HEK293 (cell line): ENCODE results near the gene SQOR.

Source experiments
- BCL11B ChIP-seq: fragments of 450-650 bp; formaldehyde crosslinking; IDR thresholded peaks from 2 replicates; pipeline ENCODE4 v1.5.1; 2016; ENCODE audit warnings: low read depth, missing biosample characterization, missing genetic modification characterization
- ELK4 ChIP-seq: IDR thresholded peaks from 2 replicates; pipeline ENCODE4 v1.6.1; 2011; ENCODE audit warnings: mild to moderate bottlenecking, low read depth, low read length, borderline replicate concordance
- GLIS2 ChIP-seq: fragments of 450-650 bp; formaldehyde crosslinking; IDR thresholded peaks from 2 replicates; pipeline ENCODE4 v1.5.1; 2016; ENCODE audit warnings: missing biosample characterization, missing genetic modification characterization
- KLF10 ChIP-seq: fragments of 450-650 bp; IDR thresholded peaks from 2 replicates; pipeline ENCODE4 v1.5.1; 2018; ENCODE audit warnings: missing biosample characterization, mild to moderate bottlenecking, missing genetic modification characterization
- KLF16 ChIP-seq: fragments of 450-650 bp; formaldehyde crosslinking; IDR thresholded peaks from 2 replicates; pipeline ENCODE4 v1.5.1; 2017; ENCODE audit warnings: missing biosample characterization, missing genetic modification characterization
- MEIS1 ChIP-seq: sonication (generic); formaldehyde crosslinking; IDR thresholded peaks from 2 replicates; pipeline ENCODE4 v1.8.1; 2022; ENCODE audit warnings: missing genetic modification reagents, mild to moderate bottlenecking, borderline replicate concordance
- OSR2 ChIP-seq: fragments of 450-650 bp; formaldehyde crosslinking; IDR thresholded peaks from 2 replicates; pipeline ENCODE4 v1.5.1; 2016; ENCODE audit warnings: missing biosample characterization, missing genetic modification characterization
- PBX3 ChIP-seq: sonication (generic); formaldehyde crosslinking; IDR thresholded peaks from 2 replicates; pipeline ENCODE4 v1.8.1; 2022; ENCODE audit warnings: mild to moderate bottlenecking, moderate library complexity, missing genetic modification reagents
- WT1 ChIP-seq: fragments of 450-650 bp; formaldehyde crosslinking; IDR thresholded peaks from 2 replicates; pipeline ENCODE4 v1.5.1; 2016; ENCODE audit warnings: missing biosample characterization, missing genetic modification characterization
- ZFHX2 ChIP-seq: fragments of 450-650 bp; formaldehyde crosslinking; conservative IDR thresholded peaks from 2 replicates; pipeline ENCODE4 v1.5.1; 2016; ENCODE audit warnings: missing biosample characterization, missing genetic modification characterization
- ZFP3 ChIP-seq: fragments of 450-650 bp; formaldehyde crosslinking; IDR thresholded peaks from 2 replicates; pipeline ENCODE4 v1.5.1; 2016; ENCODE audit warnings: low read depth, missing biosample characterization, missing genetic modification characterization
- ZFP41 ChIP-seq: fragments of 450-650 bp; formaldehyde crosslinking; IDR thresholded peaks from 2 replicates; pipeline ENCODE4 v1.5.1; 2016; ENCODE audit warnings: missing biosample characterization, missing genetic modification characterization, borderline replicate concordance
- ZNF132 ChIP-seq: fragments of 450-650 bp; formaldehyde crosslinking; IDR thresholded peaks from 2 replicates; pipeline ENCODE4 v1.5.1; 2017; ENCODE audit warnings: missing biosample characterization, missing genetic modification characterization, borderline replicate concordance
- ZNF133 ChIP-seq: fragments of 450-650 bp; formaldehyde crosslinking; IDR thresholded peaks from 2 replicates; pipeline ENCODE4 v1.5.1; 2016; ENCODE audit warnings: missing biosample characterization, missing genetic modification characterization
- ZNF157 ChIP-seq: fragments of 450-650 bp; formaldehyde crosslinking; IDR thresholded peaks from 2 replicates; pipeline ENCODE4 v1.5.1; 2016; ENCODE audit warnings: missing biosample characterization, missing genetic modification characterization
- ZNF174 ChIP-seq: fragments of 450-650 bp; formaldehyde crosslinking; IDR thresholded peaks from 2 replicates; pipeline ENCODE4 v1.5.0; 2017; ENCODE audit warnings: missing biosample characterization, mild to moderate bottlenecking, missing genetic modification characterization
- ZNF19 ChIP-seq: fragments of 450-650 bp; formaldehyde crosslinking; IDR thresholded peaks from 2 replicates; pipeline ENCODE4; 2016; ENCODE audit warnings: missing biosample characterization, missing genetic modification characterization, low read depth
- ZNF211 ChIP-seq: fragments of 450-650 bp; formaldehyde crosslinking; IDR thresholded peaks from 2 replicates; pipeline ENCODE4 v1.5.1; 2016; ENCODE audit warnings: low read depth, missing biosample characterization, missing genetic modification characterization
- ZNF239 ChIP-seq: fragments of 450-650 bp; formaldehyde crosslinking; IDR thresholded peaks from 2 replicates; pipeline ENCODE4 v1.5.1; 2016; ENCODE audit warnings: missing biosample characterization, missing genetic modification characterization
- ZNF280D ChIP-seq: fragments of 450-650 bp; formaldehyde crosslinking; IDR thresholded peaks from 2 replicates; pipeline ENCODE4 v1.5.1; 2016; ENCODE audit warnings: missing biosample characterization, missing genetic modification characterization
- ZNF426 ChIP-seq: fragments of 450-650 bp; formaldehyde crosslinking; IDR thresholded peaks from 2 replicates; pipeline ENCODE4 v1.5.1; 2017; ENCODE audit warnings: missing biosample characterization, missing genetic modification characterization, mild to moderate bottlenecking, inconsistent platforms, moderate library complexity
- ZNF433 ChIP-seq: fragments of 450-650 bp; formaldehyde crosslinking; IDR thresholded peaks from 2 replicates; pipeline ENCODE4 v1.5.1; 2016; ENCODE audit warnings: missing biosample characterization, missing genetic modification characterization, low read depth
- ZNF513 ChIP-seq: fragments of 450-650 bp; IDR thresholded peaks from 2 replicates; pipeline ENCODE4 v1.5.1; 2018; ENCODE audit warnings: missing biosample characterization, missing genetic modification characterization
- ZNF548 ChIP-seq: fragments of 450-650 bp; formaldehyde crosslinking; IDR thresholded peaks from 2 replicates; pipeline ENCODE4 v1.5.1; 2016; ENCODE audit warnings: missing biosample characterization, missing genetic modification characterization
- ZNF558 ChIP-seq: fragments of 450-650 bp; formaldehyde crosslinking; IDR thresholded peaks from 2 replicates; pipeline ENCODE4 v1.5.1; 2016; ENCODE audit warnings: missing biosample characterization, missing genetic modification characterization
- ZNF596 ChIP-seq: fragments of 450-650 bp; IDR thresholded peaks from 2 replicates; pipeline ENCODE4 v1.5.0; 2018; ENCODE audit warnings: missing biosample characterization, mild to moderate bottlenecking, missing genetic modification characterization, moderate library complexity
- ZNF600 ChIP-seq: fragments of 450-650 bp; formaldehyde crosslinking; IDR thresholded peaks from 2 replicates; pipeline ENCODE4 v1.5.1; 2016; ENCODE audit warnings: missing biosample characterization, missing genetic modification characterization
- ZNF645 ChIP-seq: fragments of 450-650 bp; formaldehyde crosslinking; IDR thresholded peaks from 2 replicates; pipeline ENCODE4; 2016; ENCODE audit warnings: missing biosample characterization, missing genetic modification characterization
- ZNF677 ChIP-seq: fragments of 450-650 bp; IDR thresholded peaks from 2 replicates; pipeline ENCODE4 v1.5.0; 2018; ENCODE audit warnings: missing biosample characterization, mild to moderate bottlenecking, missing genetic modification characterization, moderate library complexity
- ZNF76 ChIP-seq: fragments of 450-650 bp; formaldehyde crosslinking; IDR thresholded peaks from 2 replicates; pipeline ENCODE4; 2016; ENCODE audit warnings: low read depth, missing biosample characterization, missing genetic modification characterization, borderline replicate concordance
- ZNF792 ChIP-seq: fragments of 450-650 bp; formaldehyde crosslinking; IDR thresholded peaks from 2 replicates; pipeline ENCODE4 v1.5.1; 2016; ENCODE audit warnings: missing biosample characterization, missing genetic modification characterization

Gene SQOR

GRCh38 chr15:45587095-45587862, 47.5 kb upstream of the SQOR start, which contains the start of gene BLOC1S6 (continued):
- TF ChIP-seq MEIS1 (CRISPR knock-in tag): no peak
- no peak for TF ChIP-seq ZNF596 (tag by site-specific recombination)
- TF ChIP-seq ZNF174 (tag by site-specific recombination): no peak
- TF ChIP-seq PBX3 (CRISPR knock-in tag): no peak
- peak; percentile 81 for TF ChIP-seq ZNF76 (tag by site-specific recombination)
- 0 out of 2 replicates have a peak, but pooled peaks have one; percentile 19 for TF ChIP-seq KLF10 (tag by site-specific recombination)
- no peak for TF ChIP-seq ZNF19
- no peak for TF ChIP-seq ZNF513 (tag by site-specific recombination)
- no peak for TF ChIP-seq ZFP3 (tag by site-specific recombination)
- TF ChIP-seq ZNF433 (tag by site-specific recombination): no peak
- 0 out of 2 replicates have a peak, but pooled peaks have one; percentile 10 for TF ChIP-seq ZNF239
- no peak for TF ChIP-seq ZNF426 (tag by site-specific recombination)
- no peak for TF ChIP-seq ZNF132 (tag by site-specific recombination)
- no peak for TF ChIP-seq OSR2 (tag by site-specific recombination)
- no peak for TF ChIP-seq ZNF548 (tag by site-specific recombination)
- TF ChIP-seq ZNF677: no peak
- TF ChIP-seq ZFP41 (tag by site-specific recombination): no peak
- no peak for TF ChIP-seq ZNF645 (tag by site-specific recombination)
- TF ChIP-seq ZNF280D: no peak
- no peak for TF ChIP-seq ZNF211 (tag by site-specific recombination)
- TF ChIP-seq ZFHX2 (tag by site-specific recombination): peak; percentile 24; the same call in 1 of the 2 replicates
- no peak for TF ChIP-seq ZNF792 (tag by site-specific recombination)
- TF ChIP-seq ZNF558: no peak
- peak; percentile 61; the same call in 1 of the 2 replicates for TF ChIP-seq GLIS2 (tag by site-specific recombination)
- TF ChIP-seq ZNF157: no peak
- no peak for TF ChIP-seq BCL11B (tag by site-specific recombination)
- no peak for TF ChIP-seq ELK4
- no peak for TF ChIP-seq ZNF133 (tag by site-specific recombination)
- TF ChIP-seq KLF16 (tag by site-specific recombination): peak; percentile 82; the same call in 1 of the 2 replicates
- peak; percentile 81 for TF ChIP-seq ZNF600
- peak; percentile 25; the same call in 1 of the 2 replicates for TF ChIP-seq WT1
